Frontal cortex (tissue), 1 donor: ENCODE results near the gene RNF214. TPM values are rescaled to one million over a fixed set of nuclear protein-coding genes. Genes with fewer than 3 reads are reported as not detected.

Source experiments
- small RNA-seq: library from RNA; depleted of rRNA; stranded (forward); fragments of <200 nt; gene quantifications from one replicate; pipeline ENCODE3, GENCODE V24; 2014
- total RNA-seq: library from RNA; depleted of rRNA; stranded (reverse); fragments of >200 nt; gene quantifications from one replicate; pipeline ENCODE4 v1.2.3, GENCODE V29; 2014

The RNF214 gene
- total RNA-seq, 1 donor from 2014 or later, result 15.1 TPM

Small RNAs within 50 kb of the gene (small RNA-seq; reads per million reads assigned to genes)
- not detected for gene RF00564

Other genes with a start within 250 kb of the RNF214 start
- 27.3 TPM for gene SIK3, start 134.2 kb upstream of the RNF214 start, total RNA-seq
- gene PAFAH1B2, start 88.4 kb upstream of the RNF214 start, total RNA-seq, result 400 TPM
- gene SIDT2, start 53.9 kb upstream of the RNF214 start, total RNA-seq, result 9.4 TPM
- gene TAGLN, start 33.3 kb upstream of the RNF214 start, total RNA-seq, result 17.5 TPM
- 20.0 TPM for gene PCSK7, start 598 bp upstream of the RNF214 start, total RNA-seq
- 3.7 TPM for gene BACE1-AS, start 58.7 kb downstream of the RNF214 start, total RNA-seq
- gene BACE1, start 83.6 kb downstream of the RNF214 start, total RNA-seq, result 21.2 TPM
- 15.1 TPM for gene CEP164, start 95.2 kb downstream of the RNF214 start, total RNA-seq